Dermis blood vessel endothelial cell (primary cell): ENCODE data around the gene FNDC3B. TPM values are rescaled to one million over a fixed set of nuclear protein-coding genes. Genes with fewer than 3 reads are reported as not detected.
"Not testable (repeated sequence)": the region's sequence is repeated elsewhere in the genome, so short reads cannot be mapped to it uniquely, and the experiment has no call there.

Experiments used
- DNase-seq: peaks from one replicate; pipeline ENCODE4 v3.0.0; 2010
- total RNA-seq: library from RNA; depleted of rRNA; stranded (reverse); fragments of >200 nt; gene quantifications from 2 replicates; pipeline ENCODE4 v1.2.3, GENCODE V29; 2014

Gene FNDC3B
- total RNA-seq, 1 donor from 2014 or later: 126 TPM

DNA sequence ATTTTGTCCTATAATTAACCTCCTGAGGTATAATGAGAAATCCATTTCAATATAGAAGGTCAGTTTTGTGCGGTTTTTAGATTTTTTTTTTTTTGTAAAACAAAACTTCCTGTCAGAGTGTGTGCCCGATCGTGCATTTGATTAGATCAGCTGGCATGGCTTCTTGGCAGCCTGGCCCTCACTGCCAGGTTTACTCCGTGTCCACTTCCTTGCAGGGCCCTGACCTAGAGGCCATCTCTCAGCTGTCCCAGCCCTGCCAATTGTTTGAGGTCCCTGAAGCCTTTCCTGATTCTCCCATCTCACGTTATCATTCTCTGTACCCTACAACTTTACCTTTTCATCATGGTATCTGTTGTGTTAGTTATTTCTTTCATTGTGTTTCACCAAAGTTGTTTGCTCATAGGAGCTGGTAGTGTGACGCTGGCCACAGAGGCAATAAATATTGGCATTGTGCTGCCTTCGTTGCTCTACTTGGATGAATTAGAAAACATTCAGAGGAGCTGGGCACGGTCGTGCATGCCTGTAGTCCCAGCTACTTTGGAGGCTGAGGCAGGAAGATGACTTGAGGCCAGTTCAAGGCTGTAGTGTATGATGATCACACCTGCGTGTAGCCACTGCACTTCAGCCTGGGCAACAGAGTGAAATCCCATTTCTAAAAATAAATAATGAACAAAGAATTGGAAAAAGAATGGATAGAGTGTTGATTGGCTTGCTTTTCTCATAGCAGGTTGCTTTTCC lies 206.9 kb downstream of the FNDC3B start:
- peak; percentile 69 for DNase-seq

DNA sequence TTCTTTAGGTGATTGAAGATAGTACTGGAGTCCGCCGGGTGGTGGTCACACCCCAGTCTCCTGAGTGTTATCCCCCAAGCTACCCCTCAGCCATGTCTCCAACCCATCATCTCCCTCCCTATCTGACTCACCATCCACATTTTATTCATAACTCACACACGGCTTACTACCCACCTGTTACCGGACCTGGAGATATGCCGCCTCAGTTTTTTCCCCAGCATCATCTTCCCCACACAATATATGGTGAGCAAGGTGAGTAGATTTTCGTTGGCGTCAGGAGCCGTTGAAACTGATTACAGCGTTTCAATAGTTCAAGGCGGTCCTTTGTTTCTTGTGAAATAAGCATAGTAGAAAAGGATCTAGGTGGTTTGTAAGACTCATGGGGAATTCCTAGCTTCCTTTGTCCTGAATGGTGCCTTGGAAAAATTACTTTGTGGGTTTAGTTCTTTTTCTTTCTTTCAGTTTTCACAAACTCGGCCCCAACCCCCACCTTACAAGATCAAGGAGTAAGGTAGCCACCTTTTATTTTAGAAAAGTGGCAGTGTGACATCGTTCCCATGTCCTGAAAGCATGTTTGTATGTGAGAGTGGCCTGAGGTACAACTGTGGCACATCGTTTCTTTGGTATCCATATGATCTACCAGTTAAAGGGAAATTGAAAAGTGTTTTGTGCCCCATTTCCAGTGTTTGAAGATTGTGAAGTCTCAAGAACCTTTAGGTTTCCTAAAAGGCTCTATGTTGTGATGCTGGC lies 208.3 kb downstream of the FNDC3B start:
- DNase-seq: no peak

DNA sequence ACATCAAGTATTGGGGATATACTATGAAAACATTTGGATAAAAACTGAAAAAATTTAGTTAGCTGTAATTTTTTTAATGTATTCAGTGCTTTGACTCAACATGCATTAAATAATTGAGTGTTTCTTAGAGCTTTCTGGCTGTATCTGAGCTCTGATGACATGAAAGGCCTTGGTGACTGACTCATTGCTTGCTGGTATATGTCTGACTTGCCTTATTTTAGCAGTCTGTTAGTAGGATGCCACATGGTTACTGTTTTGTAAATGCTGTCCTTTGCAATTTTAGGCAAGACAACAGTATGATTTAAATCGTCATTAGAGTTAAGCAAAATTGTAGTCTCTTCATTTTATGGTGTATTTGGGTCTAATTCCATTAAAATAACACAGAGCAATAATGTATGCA lies 209.7 kb downstream of the FNDC3B start:
- no peak for DNase-seq

DNA sequence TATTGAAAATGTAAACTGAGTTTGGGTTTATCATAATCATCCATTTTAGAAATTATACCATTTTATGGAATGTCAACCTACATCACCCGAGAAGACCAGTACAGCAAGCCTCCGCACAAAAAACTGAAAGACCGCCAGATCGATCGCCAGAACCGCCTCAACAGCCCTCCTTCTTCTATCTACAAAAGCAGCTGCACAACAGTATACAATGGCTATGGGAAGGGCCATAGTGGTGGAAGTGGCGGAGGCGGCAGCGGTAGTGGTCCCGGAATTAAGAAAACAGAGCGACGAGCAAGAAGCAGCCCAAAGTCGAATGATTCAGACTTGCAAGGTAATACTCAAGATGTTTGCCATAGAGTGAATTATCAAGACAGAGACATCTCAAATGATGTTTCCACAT lies 211.8 kb downstream of the FNDC3B start:
- DNase-seq: no peak

DNA sequence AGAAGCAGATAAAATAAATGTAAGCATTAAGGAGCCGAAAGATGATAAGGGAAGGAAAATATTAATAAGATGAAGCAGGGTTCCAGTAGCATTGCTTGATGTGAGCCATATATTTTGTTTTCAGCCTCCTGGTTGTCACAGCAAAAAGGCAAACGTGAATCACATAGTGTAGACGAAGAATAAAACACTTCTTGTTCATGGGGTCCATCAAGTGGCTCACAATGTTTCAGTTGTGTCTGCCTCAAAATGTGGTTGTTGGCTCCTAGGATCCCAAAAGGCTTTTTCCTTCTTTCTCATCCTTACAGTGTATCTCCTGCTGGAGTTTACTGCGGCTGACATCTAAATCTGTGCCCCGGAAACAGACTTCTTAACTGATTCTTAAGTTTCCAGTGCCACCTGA lies 213.8 kb downstream of the FNDC3B start:
- peak; percentile 31 for DNase-seq

DNA sequence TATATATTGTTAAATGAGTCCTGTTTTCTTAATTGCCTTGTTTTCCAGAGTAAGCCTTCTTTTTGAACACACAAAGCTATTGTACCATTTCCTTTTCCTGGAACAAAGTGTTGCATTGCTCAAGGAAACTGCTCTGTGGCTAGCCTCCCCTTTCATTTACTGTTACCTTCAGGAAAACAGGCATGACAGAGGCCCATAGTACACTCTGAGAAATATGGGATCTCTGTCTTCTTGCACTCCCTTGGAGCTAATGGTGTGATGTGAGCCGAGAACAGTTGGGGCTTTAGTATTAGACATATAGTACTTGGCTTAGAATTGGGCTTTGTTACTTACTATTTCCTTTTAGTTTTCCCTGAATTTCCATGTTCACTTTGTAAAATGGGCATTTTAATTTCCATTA lies 215.2 kb downstream of the FNDC3B start:
- DNase-seq: peak; percentile 63

DNA sequence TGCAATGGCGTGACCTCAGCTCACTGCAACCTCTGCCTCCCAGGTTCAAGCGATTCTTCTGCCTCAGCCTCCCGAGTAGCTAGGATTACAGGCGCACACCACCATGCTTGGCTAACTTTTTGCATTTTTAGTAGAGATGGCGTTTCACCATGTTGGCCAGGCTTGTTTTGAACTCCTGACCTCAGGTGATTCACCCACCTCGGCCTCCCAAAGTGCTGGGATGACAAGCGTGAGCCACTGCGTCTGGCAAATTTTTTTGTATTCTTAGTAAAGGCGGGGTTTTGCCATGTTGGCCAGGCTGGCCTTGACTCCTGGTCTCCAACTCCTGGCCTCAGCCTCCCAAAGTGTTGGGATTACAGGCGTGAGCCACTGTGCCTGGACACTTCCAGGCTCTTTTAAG lies 215.9 kb downstream of the FNDC3B start:
- not testable (repeated sequence) for DNase-seq

DNA sequence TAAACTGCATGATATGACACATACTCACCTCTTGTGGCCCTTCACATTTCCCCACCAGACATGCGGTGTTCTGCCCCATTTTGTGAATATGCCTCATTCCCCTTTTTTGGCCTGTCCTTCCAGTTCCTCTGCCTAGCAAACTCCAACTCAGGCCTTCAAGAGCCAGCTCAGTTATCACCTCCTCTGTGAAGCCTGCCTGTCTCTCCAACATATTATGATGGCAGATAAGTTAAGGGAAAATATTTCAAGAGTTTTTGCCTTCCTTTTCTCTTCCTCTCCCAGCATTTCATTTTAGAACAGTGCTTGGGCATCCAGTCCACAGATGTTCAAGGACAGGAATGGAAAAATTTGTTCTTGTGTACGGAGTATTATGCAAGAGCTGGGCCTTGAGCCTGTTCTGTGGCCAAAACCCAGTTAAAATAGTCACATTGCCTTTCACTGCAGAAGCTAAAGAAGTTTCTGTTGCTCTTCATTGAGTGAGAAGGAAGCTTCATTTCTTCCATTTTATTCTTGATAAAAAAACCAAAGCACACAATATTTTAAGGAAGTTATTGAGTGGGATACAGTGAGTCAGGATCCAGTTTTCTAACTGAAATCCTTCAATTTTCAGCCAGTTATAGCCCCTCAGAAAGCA lies 216.8 kb downstream of the FNDC3B start:
- DNase-seq: no peak

DNA sequence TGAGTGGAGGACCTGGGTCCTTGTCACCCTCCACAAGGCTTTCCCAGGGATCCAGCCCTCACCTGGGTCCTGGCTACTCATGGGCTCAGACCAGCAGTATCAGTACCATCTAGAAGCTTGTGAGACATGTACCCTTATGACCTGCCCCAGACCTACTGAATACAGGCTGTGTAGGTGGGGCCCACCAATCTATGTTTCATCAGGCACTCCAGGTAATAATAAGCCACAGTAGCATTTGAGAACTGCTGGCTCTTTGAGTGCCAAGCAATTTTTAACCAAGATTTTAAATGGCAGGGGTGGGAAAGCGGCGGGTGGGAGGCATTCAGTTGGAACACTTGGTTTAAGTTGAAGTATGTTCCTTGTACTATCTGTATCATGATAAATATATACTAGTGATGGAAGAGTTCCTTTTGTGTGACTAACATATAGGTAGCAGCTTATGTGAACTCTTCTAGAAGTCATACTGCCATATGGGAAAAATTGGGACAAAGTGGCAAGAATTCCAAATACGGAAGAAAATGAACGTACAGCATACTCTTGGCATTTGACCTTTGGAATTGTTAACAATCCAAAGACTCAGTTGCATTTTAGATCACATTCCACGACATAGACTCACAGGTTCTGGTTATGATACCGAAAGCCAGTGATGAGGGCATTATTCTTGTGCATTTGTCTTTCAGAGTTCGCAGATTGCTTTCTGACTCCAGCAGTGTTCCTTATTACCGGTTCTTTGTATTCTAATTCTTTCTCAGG lies 218.4 kb downstream of the FNDC3B start:
- DNase-seq: no peak

DNA sequence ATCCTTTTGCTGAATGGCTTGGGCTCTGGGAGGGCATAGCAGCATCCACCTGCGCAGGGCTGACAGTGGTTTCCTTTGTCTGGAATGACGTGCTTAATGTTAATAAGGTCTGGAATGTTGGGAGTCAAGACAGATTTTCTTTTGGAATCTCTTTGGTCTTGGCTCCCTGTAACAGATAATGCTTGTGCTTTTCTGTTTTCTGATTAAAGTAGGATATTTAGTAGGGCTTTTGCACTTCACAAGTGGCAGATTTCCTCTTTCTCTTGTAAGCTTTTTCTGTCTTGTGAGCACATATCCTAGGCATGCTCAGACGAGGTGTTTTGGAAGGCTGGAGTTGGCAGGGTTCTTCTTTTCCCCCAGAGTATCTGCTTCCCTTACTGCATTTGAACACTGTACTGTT lies 219.2 kb downstream of the FNDC3B start:
- no peak for DNase-seq

DNA sequence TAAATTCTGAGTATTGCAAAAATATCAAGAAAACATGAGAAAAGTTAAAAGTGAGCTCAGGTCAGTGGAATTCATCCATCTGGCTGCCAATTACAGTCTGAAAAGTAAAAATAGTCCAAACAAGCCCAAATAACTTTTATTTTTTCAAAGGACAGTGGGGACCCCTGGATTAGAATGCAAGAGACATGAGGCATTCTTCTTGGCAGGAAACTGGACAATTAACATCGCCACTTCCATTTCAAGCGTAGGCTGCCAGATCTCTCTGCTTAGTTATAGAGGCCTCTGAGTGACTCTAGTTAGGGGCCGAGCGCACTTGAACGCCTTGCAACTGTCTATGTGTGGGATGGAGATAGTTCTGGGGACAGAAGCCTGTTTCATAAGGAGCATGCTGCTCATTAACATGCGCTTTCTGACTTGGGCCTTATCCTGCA lies 219.7 kb downstream of the FNDC3B start:
- peak; percentile 30 for DNase-seq

DNA sequence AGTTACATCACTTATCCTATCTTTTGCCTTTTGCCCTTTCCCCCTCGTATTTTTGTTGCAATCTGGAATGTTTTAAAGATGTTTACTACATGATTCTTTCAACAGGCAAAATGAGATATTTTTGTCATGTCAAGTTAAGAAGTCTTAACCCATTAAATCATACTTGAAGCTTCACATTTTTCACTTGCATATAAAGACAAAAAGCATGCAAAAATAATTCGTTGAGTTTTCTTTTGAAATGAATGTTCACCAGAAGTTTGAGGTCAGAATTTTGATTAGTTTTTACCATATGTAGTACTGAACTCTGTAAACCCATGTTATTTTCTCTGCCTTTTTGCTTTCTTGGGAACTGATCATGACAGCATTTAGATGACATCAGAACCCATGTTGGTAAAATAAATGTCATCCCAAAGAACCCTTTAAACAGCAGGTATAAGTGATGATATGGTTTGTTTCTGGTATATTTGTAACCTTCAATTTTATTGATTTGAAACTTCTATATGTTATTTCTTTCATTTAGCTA lies 220.4 kb downstream of the FNDC3B start:
- DNase-seq: no peak

DNA sequence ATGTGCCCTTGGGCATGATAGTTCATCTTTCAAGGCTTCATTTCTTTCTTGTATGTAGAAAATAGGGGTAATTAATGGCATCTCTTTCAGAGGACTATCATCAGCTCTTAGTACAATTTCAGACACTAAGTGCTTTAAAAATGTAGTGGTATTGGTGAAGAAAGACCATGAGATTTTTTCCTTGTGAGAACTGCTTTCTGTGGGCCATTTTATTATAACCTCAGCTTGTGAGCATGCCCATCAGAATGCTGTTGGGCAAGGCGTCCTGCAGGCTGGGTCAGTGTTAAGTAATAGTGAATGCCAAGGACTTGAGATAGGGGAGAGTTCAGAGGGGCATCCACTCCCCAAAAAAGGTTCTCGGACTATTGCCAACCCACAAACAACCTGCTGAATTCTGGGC lies 221.0 kb downstream of the FNDC3B start:
- no peak for DNase-seq

DNA sequence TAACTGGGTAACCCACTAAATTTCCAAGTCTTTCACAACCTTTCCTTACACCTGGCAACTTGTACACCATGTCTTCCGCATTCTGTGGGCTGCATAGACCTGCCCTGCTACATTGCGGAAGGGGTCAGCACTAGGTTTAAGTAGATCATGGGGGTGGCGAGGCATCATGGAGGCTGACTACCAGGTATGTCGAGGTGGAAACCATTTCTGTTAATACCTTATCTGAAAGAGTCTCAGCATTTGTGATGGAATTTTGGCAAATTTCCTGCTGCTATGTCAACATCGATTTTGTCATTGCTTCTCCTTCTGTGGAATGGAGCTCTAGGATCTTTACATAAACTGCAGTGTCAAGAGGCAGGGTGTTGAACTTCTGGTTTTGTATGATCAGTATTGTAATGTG lies 221.7 kb downstream of the FNDC3B start:
- DNase-seq: no peak

DNA sequence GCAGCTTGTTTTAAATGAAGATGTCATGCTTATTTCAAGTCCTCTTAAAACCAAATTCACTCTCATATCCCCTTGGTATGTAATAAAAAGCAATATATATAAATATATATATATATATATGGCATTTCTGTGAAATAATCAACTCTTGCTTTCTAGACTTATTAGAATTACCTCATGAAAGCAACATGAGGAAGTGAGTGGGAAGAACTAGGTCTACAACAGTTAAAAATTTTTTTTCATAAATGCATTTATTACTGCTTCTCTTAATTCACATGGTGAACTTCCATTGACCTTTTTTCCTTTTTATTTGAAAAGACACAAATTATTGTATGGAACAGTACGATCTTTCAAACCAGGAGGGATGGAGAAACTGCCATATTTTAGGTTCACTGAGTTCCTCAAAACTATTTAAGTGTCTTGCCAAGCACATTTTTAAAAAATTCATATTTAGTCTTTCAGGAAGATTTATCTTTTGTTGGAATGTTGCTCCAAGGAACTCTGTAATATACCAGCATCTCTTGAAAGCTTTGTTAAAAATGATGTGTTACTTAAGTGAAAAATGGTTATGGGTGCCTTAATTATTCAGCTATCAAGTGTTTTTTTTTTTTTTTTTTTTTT lies 223.7 kb downstream of the FNDC3B start:
- no peak for DNase-seq

DNA sequence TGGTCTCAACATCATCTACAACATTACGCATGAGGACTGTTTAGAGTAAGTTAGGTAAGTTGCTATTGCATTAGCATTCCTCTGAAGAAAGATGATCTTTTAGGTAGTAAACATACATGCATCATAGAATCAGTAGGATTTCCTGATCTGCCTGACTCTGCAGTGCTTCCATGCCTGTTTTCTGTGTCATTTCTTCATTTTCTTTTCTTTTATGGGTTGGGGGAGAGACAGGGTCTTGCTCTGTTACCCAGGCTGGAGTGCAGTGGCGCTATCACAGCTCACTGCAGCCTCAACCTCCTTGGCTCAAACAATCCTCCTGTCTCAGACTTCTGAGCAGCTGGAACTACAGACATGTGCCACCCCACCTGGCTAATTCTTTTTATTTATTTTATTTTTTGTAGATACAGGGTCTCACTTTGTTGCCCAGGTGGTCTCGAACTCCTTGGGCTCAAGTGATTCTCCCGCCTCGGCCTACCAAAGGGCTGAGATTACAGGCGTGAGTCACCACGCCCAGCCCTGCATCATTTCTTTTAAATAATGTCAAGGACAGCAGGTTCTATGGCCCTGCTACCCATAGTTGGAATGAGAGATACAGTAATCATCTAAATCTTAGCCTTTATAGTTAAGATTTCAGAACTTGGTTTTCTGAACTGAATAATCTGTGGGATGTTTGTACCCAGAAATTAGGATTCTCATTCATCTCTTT lies 224.6 kb downstream of the FNDC3B start:
- DNase-seq: no peak

DNA sequence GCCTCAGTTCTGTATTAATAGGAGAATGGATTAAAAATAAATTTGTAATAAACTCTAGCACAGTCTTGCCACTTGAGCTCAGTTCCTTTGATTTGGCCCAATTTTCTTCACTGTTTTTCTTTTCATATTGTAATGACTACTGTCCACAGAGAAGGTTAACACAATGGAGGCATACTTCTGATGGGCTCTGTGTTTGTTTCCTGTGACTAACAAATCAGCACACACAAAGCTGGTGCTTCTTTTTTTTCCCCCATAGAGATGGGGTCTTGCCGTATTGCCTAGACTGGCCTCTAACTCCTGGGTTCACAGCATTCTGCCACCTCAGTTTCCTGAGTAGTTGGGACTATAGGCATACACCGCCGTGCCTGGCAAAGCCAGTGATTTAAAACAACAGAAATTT lies 226.7 kb downstream of the FNDC3B start:
- no peak for DNase-seq

DNA sequence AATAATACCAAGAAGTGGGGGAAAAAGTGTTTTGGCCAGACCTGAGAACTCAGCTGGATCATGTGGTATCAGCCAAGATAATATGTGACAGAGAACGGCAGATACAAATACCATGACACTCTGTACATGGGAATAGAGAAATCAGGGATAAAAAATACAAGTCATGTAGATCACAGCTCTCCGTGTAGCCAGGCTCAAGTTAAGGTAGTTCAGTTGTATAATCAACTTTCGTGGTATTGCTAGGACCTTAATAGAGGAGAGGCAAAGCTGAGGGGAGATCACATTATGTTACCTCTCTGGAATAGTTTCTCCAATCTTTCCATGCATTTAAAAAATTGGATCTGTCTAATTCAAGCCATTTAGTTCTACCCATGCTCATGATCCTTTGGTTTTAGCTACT lies 229.0 kb downstream of the FNDC3B start:
- no peak for DNase-seq

DNA sequence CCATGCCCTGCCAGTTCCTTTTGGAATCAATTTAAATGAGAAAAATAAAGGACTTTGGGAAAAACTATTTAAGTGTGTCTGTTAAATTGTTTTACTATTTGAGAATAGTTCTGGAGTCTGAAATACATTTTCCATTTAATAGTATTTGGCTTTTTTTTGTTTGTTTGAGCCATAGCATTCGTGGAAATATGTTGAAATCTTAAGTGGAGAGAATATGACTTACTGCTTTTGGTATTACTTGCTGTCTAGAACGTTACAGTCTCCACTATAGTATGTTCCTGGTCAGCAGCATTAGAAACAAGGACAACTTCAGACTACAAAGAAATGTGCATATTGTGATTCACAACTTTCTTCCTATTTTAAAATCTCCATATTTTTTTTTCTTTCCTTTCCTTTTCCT lies 229.5 kb downstream of the FNDC3B start:
- DNase-seq: no peak

DNA sequence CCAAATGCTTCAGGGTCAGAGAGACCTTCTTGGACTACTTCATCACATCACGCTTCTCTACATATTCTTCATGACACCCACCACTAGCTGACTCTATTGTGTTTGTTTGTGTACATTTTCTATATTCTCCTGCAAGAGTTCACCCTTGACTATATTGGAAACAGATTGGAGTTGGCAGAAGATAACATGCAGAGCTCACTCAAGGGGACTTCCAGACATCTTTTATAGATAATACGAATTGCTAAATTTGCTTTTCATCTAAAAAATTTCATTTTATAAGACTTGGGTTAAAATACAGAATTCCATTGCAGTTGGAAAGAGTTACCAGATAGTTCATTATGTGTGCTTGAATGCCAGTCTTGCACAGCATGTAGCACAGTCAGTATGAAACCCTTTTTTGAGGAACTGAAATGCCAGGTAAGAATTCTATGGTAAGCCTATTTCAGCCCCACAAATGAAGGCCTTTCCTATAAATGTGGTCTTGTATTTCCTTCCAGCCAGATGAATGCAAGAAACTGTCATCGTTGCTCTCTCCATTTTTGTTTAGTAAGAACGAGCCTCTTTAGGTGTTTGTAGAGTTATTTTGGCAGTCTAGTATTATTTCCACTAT lies 231.3 kb downstream of the FNDC3B start:
- DNase-seq: no peak

DNA sequence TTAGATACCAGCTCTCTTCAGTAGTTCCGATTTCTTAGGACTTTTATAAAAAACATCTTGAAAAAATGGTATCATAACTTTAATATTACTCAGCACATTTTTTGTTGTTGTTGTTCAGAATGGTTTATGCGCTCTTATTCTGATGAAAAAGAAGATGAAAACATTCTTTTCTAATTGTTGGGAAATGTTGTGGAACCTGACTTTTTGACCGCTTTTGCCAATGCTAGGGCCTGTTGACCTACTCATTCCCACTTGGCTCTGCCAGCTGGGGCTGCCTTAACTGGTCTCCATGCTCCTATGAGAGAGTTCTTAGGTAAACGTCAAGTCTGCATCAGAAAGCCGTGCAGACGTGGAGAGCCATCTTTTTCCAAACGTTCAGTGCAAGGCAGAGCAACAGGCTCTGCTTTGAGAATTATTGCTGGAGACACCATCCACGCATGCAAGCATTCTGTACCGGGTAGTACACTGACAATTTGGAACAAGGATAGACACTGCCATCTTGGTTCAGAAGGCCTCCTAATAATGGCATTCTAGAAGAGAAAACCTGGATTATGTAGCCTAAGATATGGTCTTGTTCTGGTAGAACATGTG lies 232.1 kb downstream of the FNDC3B start:
- DNase-seq: no peak
